Measurements from ENCODE around the gene SUGCT.
"Not testable (repeated sequence)": the region's sequence is repeated elsewhere in the genome, so short reads cannot be mapped to it uniquely, and the experiment has no call there.

GRCh38 chr7:40268810-40269209, 134.0 kb downstream of the SUGCT start:
- not testable (repeated sequence) for TF ChIP-seq CTCF (IDR thresholded peaks at IDR 0.05; ENCODE audit: control extremely low read depth in 1 of 3, insufficient read depth in 1 of 3, low read depth in 1 of 3, low read length in 3 of 3); POLR2A (IDR thresholded peaks at IDR 0.05; ENCODE audit: control extremely low read depth in 1 of 2, low read depth in 2 of 2, low read length in 2 of 2); SP1 (IDR thresholded peaks at IDR 0.05; ENCODE audit: low read depth, low read length); YY1 (IDR thresholded peaks at IDR 0.05; ENCODE audit: low read depth, low read length); CHD7 (IDR thresholded peaks at IDR 0.05; ENCODE audit: insufficient replicate concordance, low read length); USF2 (IDR thresholded peaks at IDR 0.05; ENCODE audit: low read length); SUZ12 (IDR thresholded peaks at IDR 0.05; ENCODE audit: low read length); RAD21 (IDR thresholded peaks at IDR 0.05 in 1 of 2, conservative IDR thresholded peaks at IDR 0.05 in 1 of 2; ENCODE audit: low read depth in 2 of 2, low read length in 2 of 2); BCL11A (IDR thresholded peaks at IDR 0.05; ENCODE audit: low read depth in 2 of 2, low read length in 2 of 2)
